Caki2 (cell line): ENCODE data around the gene ANO1. TPM values are rescaled to one million over a fixed set of nuclear protein-coding genes. Genes with fewer than 3 reads are reported as not detected.

Experiments
- DNase-seq: peaks from one replicate; pipeline ENCODE4 v3.0.0-alpha.2; 2015; ENCODE audit warnings: low read depth
- in situ Hi-C: cut with HindIII; loops from 2 replicates; pipeline ENCODE4 v1.10.0; 2016; ENCODE audit warnings: low sequenced_read_pairs, low pct_unique_long_range_greater_than_20kb, mixed read lengths
- total RNA-seq: library from RNA; depleted of rRNA; stranded (reverse); fragments of >200 nt; shearing (Covaris generic); gene quantifications from 2 replicates; pipeline ENCODE4 v1.2.3, GENCODE V29; 2014; ENCODE audit warnings: low replicate concordance

The ANO1 gene
- total RNA-seq, 1 experiment from 2014 or later, result not detected

GRCh38 chr11:70124321-70125000 lies 46.3 kb downstream of the ANO1 start:
- in situ Hi-C loops, result no loop called here
- DNase-seq, result no peak

GRCh38 chr11:70126494-70126893 lies 48.4 kb downstream of the ANO1 start:
- DNase-seq, result no peak
- in situ Hi-C loops, result no loop called here

GRCh38 chr11:70127653-70128434 lies 49.7 kb downstream of the ANO1 start:
- no peak for DNase-seq

GRCh38 chr11:70128435-70128906 lies 50.4 kb downstream of the ANO1 start:
- in situ Hi-C loops, result no loop called here
- DNase-seq, result peak; percentile 39

More at GRCh38 chr11:70127653-70128434, 49.7 kb downstream of the ANO1 start:
- in situ Hi-C loops, result no loop called here

GRCh38 chr11:70129051-70129592 lies 51.0 kb downstream of the ANO1 start:
- in situ Hi-C loops, result no loop called here
- DNase-seq, result no peak

- DNase-seq, result no peak
- in situ Hi-C loops, result no loop called here
These were observed 52.5 kb downstream of the ANO1 start for GRCh38 chr11:70130636-70131035.

GRCh38 chr11:70131606-70132190 lies 53.6 kb downstream of the ANO1 start:
- DNase-seq, result no peak
- in situ Hi-C loops, result no loop called here

- in situ Hi-C loops, result no loop called here
- DNase-seq, result no peak
These were observed 54.5 kb downstream of the ANO1 start for GRCh38 chr11:70132641-70133040.

- in situ Hi-C loops, result no loop called here
- no peak for DNase-seq
These were observed 55.7 kb downstream of the ANO1 start for GRCh38 chr11:70133771-70134335.

GRCh38 chr11:70134490-70134889 lies 56.4 kb downstream of the ANO1 start:
- no peak for DNase-seq
- in situ Hi-C loops, result no loop called here

- in situ Hi-C loops, result no loop called here
- no peak for DNase-seq
These were observed 57.0 kb downstream of the ANO1 start for GRCh38 chr11:70135142-70135541.

- in situ Hi-C loops, result no loop called here
- no peak for DNase-seq
These were observed 57.5 kb downstream of the ANO1 start for GRCh38 chr11:70135625-70136059.

- in situ Hi-C loops, result no loop called here
These were observed 59.3 kb downstream of the ANO1 start for GRCh38 chr11:70137383-70137782.

GRCh38 chr11:70138403-70138802 lies 60.3 kb downstream of the ANO1 start:
- DNase-seq, result no peak

More at GRCh38 chr11:70137383-70137782, 59.3 kb downstream of the ANO1 start:
- DNase-seq, result no peak

GRCh38 chr11:70139785-70140410 lies 61.8 kb downstream of the ANO1 start:
- DNase-seq, result no peak
- in situ Hi-C loops, result no loop called here

More at GRCh38 chr11:70138403-70138802, 60.3 kb downstream of the ANO1 start:
- in situ Hi-C loops, result no loop called here

GRCh38 chr11:70140711-70141485 lies 62.8 kb downstream of the ANO1 start:
- in situ Hi-C loops, result no loop called here
- no peak for DNase-seq

- in situ Hi-C loops, result no loop called here
These were observed 63.5 kb downstream of the ANO1 start for GRCh38 chr11:70141486-70142220.

More at GRCh38 chr11:70141486-70142220, 63.5 kb downstream of the ANO1 start:
- no peak for DNase-seq
